ENCODE results near the gene DAAM2. TPM values are rescaled to one million over a fixed set of nuclear protein-coding genes. Genes with fewer than 3 reads are reported as not detected.

DAAM2 gene
- total RNA-seq, 4 donors from 2014 or later, result 200 to 373 (median 270) TPM

DNA sequence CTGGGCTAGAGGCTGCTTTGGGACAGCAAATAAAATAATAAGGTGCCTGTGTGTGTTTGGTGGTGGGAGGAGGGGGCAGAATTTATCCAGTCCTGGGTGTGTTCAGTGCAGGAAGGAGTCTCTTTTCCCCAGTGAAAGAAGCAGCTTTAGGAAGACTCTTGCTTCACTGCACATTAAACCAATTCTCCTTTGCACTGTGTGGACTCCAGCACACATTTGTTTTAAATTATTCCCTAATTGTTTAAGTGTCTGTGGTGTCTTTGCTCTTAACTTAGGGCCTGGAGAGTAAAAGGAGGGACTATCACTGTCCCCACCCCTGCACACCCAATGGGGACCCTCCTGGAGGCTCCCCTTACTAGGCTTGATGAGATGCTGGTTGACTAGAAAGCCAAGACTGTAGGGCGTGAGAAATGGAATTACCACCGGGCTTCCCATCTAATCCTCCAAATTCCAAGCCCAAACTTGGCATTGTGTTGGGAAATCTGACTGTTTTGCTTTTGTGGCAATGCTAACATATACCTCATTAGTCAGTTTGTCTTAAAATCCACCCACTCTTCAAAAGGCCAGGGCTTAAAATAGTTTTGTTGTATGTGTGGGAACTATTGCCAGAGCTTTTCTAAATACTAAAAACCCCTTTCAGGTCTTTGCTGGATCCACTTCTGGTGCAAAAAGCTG is 13.5 kb upstream of the DAAM2 start:
- 37% methylated on average over 2 of the region's 2 CpGs; no CpG with 5 or more reads in 1 of the 2 donors for WGBS, 2 donors (ENCODE audit: low coverage in 1 of 2)
- no peaks in the 10 kb centered on the region for H3K27me3 ChIP-seq
- H3K4me1 ChIP-seq, result peaks cover 4 to 42% (median 5%) of the 10 kb centered on the region in 3 donors
- H3K27ac ChIP-seq, result peak overlapping the region; percentile 12 to 77 (median 71)
- no peaks in the 10 kb centered on the region for H3K36me3 ChIP-seq
- no peaks in the 10 kb centered on the region for H3K9me3 ChIP-seq
- ATAC-seq, result no peak
- TF ChIP-seq POLR2A (IDR thresholded peaks at IDR 0.05) (no peak), EP300 (IDR thresholded peaks at IDR 0.05) (no peak), POLR2AphosphoS5 (IDR thresholded peaks at IDR 0.05) (peak; percentile 82)
- TF ChIP-seq, protein P1, sequence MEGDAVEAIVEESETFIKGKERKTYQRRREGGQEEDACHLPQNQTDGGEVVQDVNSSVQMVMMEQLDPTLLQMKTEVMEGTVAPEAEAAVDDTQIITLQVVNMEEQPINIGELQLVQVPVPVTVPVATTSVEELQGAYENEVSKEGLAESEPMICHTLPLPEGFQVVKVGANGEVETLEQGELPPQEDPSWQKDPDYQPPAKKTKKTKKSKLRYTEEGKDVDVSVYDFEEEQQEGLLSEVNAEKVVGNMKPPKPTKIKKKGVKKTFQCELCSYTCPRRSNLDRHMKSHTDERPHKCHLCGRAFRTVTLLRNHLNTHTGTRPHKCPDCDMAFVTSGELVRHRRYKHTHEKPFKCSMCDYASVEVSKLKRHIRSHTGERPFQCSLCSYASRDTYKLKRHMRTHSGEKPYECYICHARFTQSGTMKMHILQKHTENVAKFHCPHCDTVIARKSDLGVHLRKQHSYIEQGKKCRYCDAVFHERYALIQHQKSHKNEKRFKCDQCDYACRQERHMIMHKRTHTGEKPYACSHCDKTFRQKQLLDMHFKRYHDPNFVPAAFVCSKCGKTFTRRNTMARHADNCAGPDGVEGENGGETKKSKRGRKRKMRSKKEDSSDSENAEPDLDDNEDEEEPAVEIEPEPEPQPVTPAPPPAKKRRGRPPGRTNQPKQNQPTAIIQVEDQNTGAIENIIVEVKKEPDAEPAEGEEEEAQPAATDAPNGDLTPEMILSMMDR (IDR thresholded peaks at IDR 0.05), result no peak
- no peak overlapping the region for H3K4me3 ChIP-seq

DNA sequence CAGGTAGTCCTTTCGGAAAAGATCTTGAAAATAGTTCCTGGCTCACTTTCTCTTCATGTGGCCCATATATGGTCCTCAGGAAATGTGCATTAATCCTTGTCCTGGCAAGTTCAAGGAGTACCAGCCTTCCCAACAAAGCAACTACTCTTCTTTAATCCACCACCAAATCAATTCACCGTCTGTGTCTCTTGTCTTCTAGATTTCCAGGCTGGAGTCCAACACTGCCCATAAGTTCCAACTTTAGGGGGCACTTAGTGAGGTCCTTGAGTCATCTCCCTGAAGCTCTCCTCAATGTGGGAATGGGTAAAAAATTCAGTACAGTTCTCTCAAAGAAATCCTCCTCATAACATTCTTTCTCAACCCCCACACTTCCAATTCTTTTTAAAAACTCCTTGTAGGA is 6.9 kb upstream of the DAAM2 start:
- Histone ChIP-seq H3K4me3 (no peak overlapping the region), H3K4me1 (peaks cover 0 to 11% (median 0%) of the 10 kb centered on the region in 3 donors), H3K27ac (peak overlapping the region in 2 of 4 donors; percentile 2 to 8), H3K9me3 (no peaks in the 10 kb centered on the region), H3K36me3 (no peaks in the 10 kb centered on the region), H3K27me3 (no peaks in the 10 kb centered on the region)
- TF ChIP-seq POLR2AphosphoS5 (IDR thresholded peaks at IDR 0.05), result no peak
- TF ChIP-seq EP300 (IDR thresholded peaks at IDR 0.05), result no peak
- TF ChIP-seq, protein P1 (IDR thresholded peaks at IDR 0.05), result no peak
- TF ChIP-seq POLR2A (IDR thresholded peaks at IDR 0.05), result no peak
- 17 to 33% methylated on average over 2 of the region's 2 CpGs for WGBS, 2 donors (ENCODE audit: low coverage in 1 of 2)
- ATAC-seq, result no peak

DNA sequence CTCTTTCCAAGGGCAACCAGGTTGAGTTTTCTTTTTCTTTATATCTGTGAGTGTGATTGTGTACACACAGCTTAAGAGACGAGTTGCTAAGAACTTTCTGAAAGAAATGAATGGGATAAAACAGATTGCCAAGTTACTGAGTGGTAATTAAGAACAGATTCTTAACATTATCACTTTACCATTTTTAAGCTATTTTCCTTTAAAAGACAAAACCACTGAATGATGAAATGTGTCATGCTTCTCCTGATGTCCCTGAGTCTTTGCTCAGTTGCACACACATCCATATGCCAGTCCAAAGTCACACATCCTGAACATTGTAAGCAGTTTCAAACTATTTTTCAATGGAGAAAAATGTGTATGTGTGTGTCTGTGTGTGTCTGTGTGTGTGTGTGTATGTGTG is 5.5 kb upstream of the DAAM2 start:
- peak overlapping the region in 1 of 4 donors; percentile 8 for H3K27ac ChIP-seq
- no peaks in the 10 kb centered on the region for H3K27me3 ChIP-seq
- TF ChIP-seq POLR2AphosphoS5 (IDR thresholded peaks at IDR 0.05), result no peak
- TF ChIP-seq POLR2A (IDR thresholded peaks at IDR 0.05), result no peak
- no peak for TF ChIP-seq EP300 (IDR thresholded peaks at IDR 0.05)
- TF ChIP-seq, protein P1 (IDR thresholded peaks at IDR 0.05), result no peak
- no peaks in the 10 kb centered on the region for H3K9me3 ChIP-seq
- no peak for ATAC-seq
- 18 to 27% methylated on average over 1 of the region's 1 CpG for WGBS, 2 donors (ENCODE audit: low coverage in 1 of 2)
- no peaks in the 10 kb centered on the region for H3K36me3 ChIP-seq
- H3K4me3 ChIP-seq, result no peak overlapping the region
- peaks cover 1 to 25% (median 3%) of the 10 kb centered on the region in 3 donors for H3K4me1 ChIP-seq

DNA sequence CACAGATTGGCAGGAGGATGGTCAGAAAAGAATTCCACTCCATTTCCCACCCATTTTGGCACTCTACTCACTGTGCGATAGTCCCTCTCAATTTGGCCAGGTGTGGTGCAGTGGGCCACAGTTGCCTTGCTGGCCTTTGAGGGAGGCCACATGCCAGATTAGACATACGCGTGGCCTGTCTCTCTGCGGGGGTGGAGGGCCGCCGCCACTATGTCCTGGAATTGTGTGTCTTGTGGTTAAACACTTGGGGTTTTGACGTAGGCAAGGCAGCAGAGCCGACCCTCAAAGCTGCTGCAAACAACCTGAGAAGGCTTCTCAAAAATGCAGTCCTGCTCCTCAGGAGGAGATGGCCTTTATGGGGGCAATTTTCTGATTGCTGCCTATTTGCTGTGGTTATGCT is 4.9 kb upstream of the DAAM2 start:
- WGBS, 2 donors (ENCODE audit: low coverage in 1 of 2), result 71 to 100% methylated on average over 1 of the region's 8 CpGs

More for the DNA sequence above, 4.9 kb upstream of the DAAM2 start:
- H3K4me3 ChIP-seq, result no peak overlapping the region
- TF ChIP-seq EP300 (IDR thresholded peaks at IDR 0.05) (no peak), POLR2A (IDR thresholded peaks at IDR 0.05) (no peak), POLR2AphosphoS5 (IDR thresholded peaks at IDR 0.05) (no peak)
- TF ChIP-seq, protein P1 (IDR thresholded peaks at IDR 0.05), result no peak
- H3K27me3 ChIP-seq, result no peaks in the 10 kb centered on the region
- no peak for ATAC-seq
- no peaks in the 10 kb centered on the region for H3K36me3 ChIP-seq
- H3K27ac ChIP-seq, result peak overlapping the region in 2 of 4 donors; percentile 8 to 12
- no peaks in the 10 kb centered on the region for H3K9me3 ChIP-seq
- H3K4me1 ChIP-seq, result peaks cover 5 to 29% (median 5%) of the 10 kb centered on the region in 3 donors
